HUES6 (cell line): ENCODE results near the gene SNAPC2.

Experiments
- H3K27ac ChIP-seq: 2 replicates; pipeline ENCODE4 v1.7.0; 2013; ENCODE audit warnings: low read depth, mild to moderate bottlenecking, low read length, inconsistent platforms
- H3K27me3 ChIP-seq: 2 replicates; pipeline ENCODE4 v1.6.1; 2013; ENCODE audit warnings: low read length; ENCODE audit not compliant: control insufficient read depth, insufficient read depth
- H3K36me3 ChIP-seq: 2 replicates; pipeline ENCODE4 v1.6.1; 2013; ENCODE audit warnings: low read length; ENCODE audit not compliant: control insufficient read depth, insufficient read depth
- H3K4me1 ChIP-seq: 2 replicates; pipeline ENCODE4 v1.6.1; 2013; ENCODE audit warnings: low read length; ENCODE audit not compliant: control insufficient read depth, insufficient read depth
- H3K4me3 ChIP-seq: 2 replicates; pipeline ENCODE4 v1.5.1; 2013; ENCODE audit warnings: low read depth, low read length
- H3K9ac ChIP-seq: one replicate; pipeline ENCODE4 v1.6.1; 2013; ENCODE audit warnings: mild to moderate bottlenecking, low read length
- H3K9me3 ChIP-seq: 2 replicates; pipeline ENCODE4 v1.6.1; 2013; ENCODE audit warnings: low read depth, low read length; ENCODE audit not compliant: control insufficient read depth, insufficient read depth

Gene SNAPC2

DNA sequence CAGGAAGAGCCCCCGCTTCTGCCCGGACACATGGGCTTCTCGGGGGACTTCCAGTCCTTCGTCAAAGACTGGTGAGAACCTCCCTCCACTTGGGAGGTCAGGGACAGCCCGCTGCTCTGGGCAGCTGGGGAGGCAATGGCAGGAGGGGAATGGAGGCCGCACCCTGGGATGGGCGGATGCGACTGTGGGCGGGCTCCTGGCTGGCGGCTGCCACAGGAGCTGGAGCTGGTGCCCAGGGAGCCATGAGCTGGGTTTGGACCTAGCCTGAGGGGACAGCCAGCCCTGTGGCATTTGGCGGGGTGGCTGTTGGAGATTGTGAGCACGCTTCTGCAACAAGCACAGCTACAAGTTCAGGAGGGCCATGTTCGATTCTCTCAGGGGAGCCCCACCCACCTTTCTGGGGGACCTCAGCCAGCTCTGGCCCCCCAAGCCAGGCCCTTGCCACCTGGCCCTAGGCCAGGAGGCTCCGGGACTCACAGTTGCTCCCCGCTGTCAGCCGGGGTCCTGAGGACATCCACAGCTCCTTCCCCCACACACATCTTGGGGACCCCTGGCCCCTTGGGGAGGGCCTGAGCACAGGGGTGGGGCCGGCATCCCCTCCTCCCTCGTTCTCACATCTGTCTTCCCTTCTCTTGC lies 8.5 kb upstream of the SNAPC2 start:
- Histone ChIP-seq H3K36me3 (peaks cover 32% of the 10 kb centered on the region), H3K9me3 (no peaks in the 10 kb centered on the region), H3K9ac (no peak overlapping the region), H3K27me3 (peaks cover 23% of the 10 kb centered on the region), H3K4me1 (no peaks in the 10 kb centered on the region), H3K27ac (no peak overlapping the region), H3K4me3 (no peak overlapping the region)

- H3K9ac ChIP-seq: no peak overlapping the region
- H3K36me3 ChIP-seq: peaks cover 32% of the 10 kb centered on the region
- no peak overlapping the region for H3K4me3 ChIP-seq
- H3K4me1 ChIP-seq: peaks cover 3% of the 10 kb centered on the region; the same call in 1 of the 2 replicates
- H3K27me3 ChIP-seq: peaks cover 28% of the 10 kb centered on the region
- H3K9me3 ChIP-seq: no peaks in the 10 kb centered on the region
- no peak overlapping the region for H3K27ac ChIP-seq
These were observed 7.9 kb upstream of the SNAPC2 start for GRCh38 chr19:7912144-7912696.

DNA sequence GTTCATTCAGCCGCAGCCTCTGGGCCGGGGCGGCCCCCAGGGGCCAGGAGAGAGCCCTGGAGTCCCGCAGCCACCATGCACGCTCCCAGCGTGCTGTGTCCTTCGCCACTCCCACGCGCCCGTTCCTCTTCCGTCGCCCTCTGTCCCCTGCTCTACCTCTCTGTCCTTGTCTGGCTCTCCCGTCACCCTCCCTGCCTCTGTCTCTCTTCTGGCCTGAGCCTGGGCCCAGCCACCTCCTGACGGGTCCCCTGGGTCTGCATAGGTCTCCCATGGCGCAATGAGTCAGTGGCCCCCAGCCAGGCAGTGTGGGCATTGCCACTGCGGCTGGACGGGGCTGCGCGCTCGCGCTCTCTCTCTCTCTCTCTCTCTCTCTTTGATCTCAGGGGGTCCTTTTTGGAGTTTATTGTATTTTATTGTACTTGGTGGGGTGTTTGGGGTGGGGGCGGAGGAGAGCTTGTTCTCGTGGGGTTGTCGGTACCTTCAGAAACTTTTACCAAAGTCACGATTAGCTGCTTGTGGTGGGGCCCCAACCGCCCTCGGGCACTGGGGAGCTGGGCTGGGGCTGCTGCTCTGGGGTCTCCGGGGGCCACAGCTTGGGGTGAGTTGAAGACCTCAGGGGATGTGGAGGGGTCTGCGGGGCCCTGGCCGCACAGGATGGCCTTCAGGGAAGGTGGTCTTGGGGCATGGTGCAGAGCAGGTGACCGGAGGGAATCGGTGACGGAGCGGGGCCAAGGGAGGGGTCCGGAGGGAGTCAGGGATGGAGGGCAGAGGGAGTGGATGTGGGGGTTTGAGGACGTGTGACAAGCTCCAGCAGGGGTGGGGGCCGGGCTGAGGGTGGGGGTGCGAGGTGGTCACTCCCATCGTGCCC lies 7.2 kb upstream of the SNAPC2 start:
- H3K27me3 ChIP-seq: peaks cover 35% of the 10 kb centered on the region
- no peak overlapping the region for H3K4me3 ChIP-seq

DNA sequence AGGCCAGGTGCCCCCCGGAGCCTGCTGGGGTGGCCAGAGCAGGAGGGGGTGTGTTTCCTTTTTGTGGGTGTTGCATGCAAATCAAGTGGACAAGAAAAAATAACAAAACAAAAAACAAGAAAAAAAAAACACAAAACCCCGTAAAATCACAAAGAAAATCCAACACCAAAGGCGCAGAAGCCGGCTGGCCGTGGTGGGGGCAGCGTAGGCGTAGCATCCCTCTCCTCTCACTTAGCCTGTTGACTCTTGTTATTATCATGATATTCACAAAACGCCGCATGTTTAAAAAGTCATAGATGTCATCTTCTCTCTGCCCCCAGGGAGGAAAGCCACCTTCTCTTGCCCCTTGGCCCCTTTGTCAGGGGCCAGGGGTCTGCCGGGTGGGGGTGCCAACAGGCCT lies 6.5 kb upstream of the SNAPC2 start:
- Histone ChIP-seq H3K9me3 (no peaks in the 10 kb centered on the region), H3K27me3 (peaks cover 43% of the 10 kb centered on the region), H3K27ac (no peak overlapping the region), H3K9ac (no peak overlapping the region), H3K4me3 (no peak overlapping the region), H3K4me1 (peaks cover 6% of the 10 kb centered on the region; the same call in 1 of the 2 replicates), H3K36me3 (peaks cover 32% of the 10 kb centered on the region)

More for the DNA sequence above, 7.2 kb upstream of the SNAPC2 start:
- Histone ChIP-seq H3K36me3 (peaks cover 32% of the 10 kb centered on the region), H3K9ac (no peak overlapping the region), H3K9me3 (no peaks in the 10 kb centered on the region), H3K27ac (no peak overlapping the region), H3K4me1 (peaks cover 6% of the 10 kb centered on the region; the same call in 1 of the 2 replicates)

- Histone ChIP-seq H3K27me3 (peaks cover 47% of the 10 kb centered on the region), H3K4me1 (peaks cover 6% of the 10 kb centered on the region; the same call in 1 of the 2 replicates), H3K27ac (no peak overlapping the region), H3K9me3 (no peaks in the 10 kb centered on the region), H3K9ac (no peak overlapping the region), H3K4me3 (no peak overlapping the region), H3K36me3 (peaks cover 31% of the 10 kb centered on the region)
These were observed 6.0 kb upstream of the SNAPC2 start for GRCh38 chr19:7914099-7914498.

DNA sequence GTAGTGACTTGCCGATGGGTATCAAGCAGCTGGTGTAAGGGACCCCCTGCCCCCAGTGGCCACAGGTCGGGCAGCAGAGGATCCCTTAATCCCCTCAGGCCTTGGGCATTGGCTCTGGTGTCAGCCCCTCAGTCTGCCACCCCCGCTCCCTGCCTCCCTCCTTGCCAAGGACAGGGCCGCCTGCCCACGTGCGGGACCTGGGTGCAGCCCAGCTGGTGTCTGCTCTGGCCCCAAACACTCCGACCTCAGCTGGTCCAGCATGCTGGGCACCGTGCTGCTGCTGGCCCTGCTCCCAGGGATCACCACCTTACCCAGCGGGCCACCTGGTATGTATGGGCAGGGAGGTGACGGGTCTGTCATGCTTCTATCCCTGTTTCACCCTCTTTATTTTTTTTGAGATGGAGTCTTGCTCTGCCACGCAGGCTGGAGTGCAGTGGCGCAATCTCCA lies 5.5 kb upstream of the SNAPC2 start, which contains the start of gene TGFBR3L:
Gene TGFBR3L, plus strand, starts transcription at position 233 of the 448 bp plus-strand sequence.
- H3K27ac ChIP-seq: no peak within 1 kb of the TSS
- H3K36me3 ChIP-seq: peaks cover 27% of the 10 kb centered on the region
- no peak within 1 kb of the TSS for H3K9ac ChIP-seq
- peaks cover 7% of the 10 kb centered on the region; the same call in 1 of the 2 replicates for H3K4me1 ChIP-seq
- no peaks in the 10 kb centered on the region for H3K9me3 ChIP-seq
- peaks cover 48% of the 10 kb centered on the region for H3K27me3 ChIP-seq
- H3K4me3 ChIP-seq: peak within 1 kb of the TSS; percentile 65; the same call in 1 of the 2 replicates

DNA sequence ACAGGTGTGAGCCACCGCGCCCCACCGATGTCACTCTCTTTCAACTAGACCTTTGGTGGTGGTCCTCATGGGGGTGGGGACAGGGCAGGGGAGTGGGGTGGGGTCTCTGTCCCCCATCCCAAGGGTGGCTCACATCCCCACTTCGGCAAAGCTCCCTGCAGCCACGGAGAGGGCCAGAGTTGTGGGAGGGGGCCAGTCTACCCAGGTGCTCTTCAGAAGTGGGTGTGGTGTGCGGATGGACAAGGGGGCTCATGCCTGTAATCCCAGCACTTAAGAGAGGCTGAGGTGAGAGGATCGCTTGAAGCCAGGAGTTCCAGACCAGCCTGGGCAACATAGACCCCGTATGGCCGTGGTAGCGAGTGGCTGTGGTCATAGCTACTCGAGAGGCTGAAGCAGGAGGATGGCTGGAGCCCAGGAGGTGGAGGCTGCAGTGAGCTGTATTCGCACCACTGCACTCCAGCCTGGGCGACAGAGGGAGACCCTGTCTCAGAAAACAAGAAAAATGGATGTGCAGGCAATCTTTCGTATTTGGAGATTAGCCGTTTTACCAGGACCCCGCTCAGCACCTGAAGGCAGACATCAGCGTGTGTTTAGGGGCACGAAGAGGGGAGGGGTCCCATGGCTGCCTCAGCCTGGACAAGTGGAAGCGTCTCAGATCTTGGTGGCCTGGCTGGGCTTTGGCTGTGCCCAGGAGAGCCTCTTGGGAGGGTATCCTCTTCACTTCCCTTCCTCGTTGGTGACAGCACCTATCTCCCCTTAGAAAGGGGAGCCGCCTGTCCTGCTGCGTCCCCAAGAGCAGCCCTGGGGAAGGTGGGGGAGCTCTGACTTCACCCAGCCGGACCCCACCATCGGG lies 4.7 kb upstream of the SNAPC2 start:
- Histone ChIP-seq H3K9ac (no peak overlapping the region), H3K4me1 (peaks cover 10% of the 10 kb centered on the region; the same call in 1 of the 2 replicates), H3K4me3 (peak overlapping the region; percentile 65), H3K27me3 (peaks cover 48% of the 10 kb centered on the region), H3K27ac (no peak overlapping the region), H3K9me3 (no peaks in the 10 kb centered on the region), H3K36me3 (peaks cover 20% of the 10 kb centered on the region)

- Histone ChIP-seq H3K27ac (no peak overlapping the region), H3K4me1 (peaks cover 15% of the 10 kb centered on the region; the same call in 1 of the 2 replicates), H3K27me3 (peaks cover 48% of the 10 kb centered on the region), H3K9ac (no peak overlapping the region), H3K9me3 (no peaks in the 10 kb centered on the region), H3K4me3 (peak overlapping the region; percentile 65), H3K36me3 (peaks cover 12% of the 10 kb centered on the region)
These were observed 3.8 kb upstream of the SNAPC2 start for GRCh38 chr19:7916103-7916954.

DNA sequence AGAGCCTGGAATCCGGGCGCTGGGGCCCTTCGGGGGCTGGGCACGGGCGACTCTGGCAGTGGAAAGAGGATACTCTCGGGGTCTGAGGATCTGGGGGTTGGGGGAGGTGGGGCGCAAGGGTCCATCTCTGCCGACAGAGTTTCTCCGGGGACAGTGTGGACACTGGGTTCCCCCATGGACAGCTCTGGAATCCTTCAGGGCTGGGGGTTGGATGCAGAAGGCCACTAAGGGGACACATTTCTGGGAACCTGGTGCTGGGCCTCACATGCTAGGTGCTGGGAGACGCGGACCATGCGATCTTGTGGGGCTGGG lies 3.2 kb upstream of the SNAPC2 start:
- H3K27me3 ChIP-seq: peaks cover 48% of the 10 kb centered on the region
- no peaks in the 10 kb centered on the region for H3K9me3 ChIP-seq
- no peak overlapping the region for H3K27ac ChIP-seq
- H3K4me1 ChIP-seq: peaks cover 16% of the 10 kb centered on the region; the same call in 1 of the 2 replicates
- peaks cover 8% of the 10 kb centered on the region for H3K36me3 ChIP-seq
- no peak overlapping the region for H3K9ac ChIP-seq
- H3K4me3 ChIP-seq: peak overlapping the region; percentile 65
